ENCODE results near the gene SRP14. TPM values are rescaled to one million over a fixed set of nuclear protein-coding genes. Genes with fewer than 3 reads are reported as not detected.

The SRP14 gene
- total RNA-seq, 1 donor from 2014 or later: 144 TPM

DNA sequence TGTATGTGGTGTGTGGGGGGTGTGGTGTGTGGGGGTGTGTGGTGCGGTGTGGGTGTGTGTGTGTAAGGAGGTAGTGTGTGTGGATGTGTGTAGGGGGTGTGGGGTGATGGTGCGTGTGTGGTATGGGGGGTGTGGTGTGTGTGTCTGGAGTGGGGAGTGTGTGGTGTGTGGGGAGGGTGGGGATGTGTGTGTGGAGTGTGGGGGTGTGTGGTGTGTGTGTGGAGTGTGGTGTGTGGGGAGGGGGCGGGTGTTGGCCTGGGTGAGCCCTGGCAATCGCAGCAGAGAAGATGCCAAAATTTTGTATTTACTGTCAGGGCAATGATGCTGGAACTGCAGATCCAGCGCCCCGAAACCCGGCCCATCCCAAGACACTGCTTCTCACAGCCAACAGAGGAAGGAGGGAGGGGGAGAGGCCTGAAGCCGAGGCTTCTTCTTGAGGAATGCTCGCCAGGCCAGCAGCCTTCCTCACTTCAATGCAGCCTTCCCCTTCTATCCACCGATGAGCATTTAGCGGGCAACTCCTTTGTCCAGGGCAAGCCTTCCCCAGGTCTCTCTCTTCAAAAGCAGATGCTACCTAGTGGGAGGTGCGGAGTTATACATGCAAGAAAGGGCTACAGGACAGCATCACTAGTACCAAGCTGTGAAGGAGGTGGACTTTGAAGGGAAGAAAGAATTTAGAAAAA is 11.9 kb upstream of the SRP14 start:
- no peaks in the 10 kb centered on the region for H3K9me3 Mint-ChIP-seq (ENCODE audit: low read depth)
- TF ChIP-seq CTCF (IDR thresholded peaks at IDR 0.05): no peak
- peaks cover 53% of the 10 kb centered on the region for H3K4me1 Mint-ChIP-seq (ENCODE audit: low read depth)
- H3K36me3 Mint-ChIP-seq (ENCODE audit: low read depth): no peaks in the 10 kb centered on the region
- no peak overlapping the region for H3K4me3 Mint-ChIP-seq (ENCODE audit: unreplicated experiment)
- H3K27ac Mint-ChIP-seq (ENCODE audit: unreplicated experiment): no peak overlapping the region
- DNase-seq (ENCODE audit: low spot score): no peak
- no peaks in the 10 kb centered on the region for H3K27me3 Mint-ChIP-seq (ENCODE audit: low read depth)

DNA sequence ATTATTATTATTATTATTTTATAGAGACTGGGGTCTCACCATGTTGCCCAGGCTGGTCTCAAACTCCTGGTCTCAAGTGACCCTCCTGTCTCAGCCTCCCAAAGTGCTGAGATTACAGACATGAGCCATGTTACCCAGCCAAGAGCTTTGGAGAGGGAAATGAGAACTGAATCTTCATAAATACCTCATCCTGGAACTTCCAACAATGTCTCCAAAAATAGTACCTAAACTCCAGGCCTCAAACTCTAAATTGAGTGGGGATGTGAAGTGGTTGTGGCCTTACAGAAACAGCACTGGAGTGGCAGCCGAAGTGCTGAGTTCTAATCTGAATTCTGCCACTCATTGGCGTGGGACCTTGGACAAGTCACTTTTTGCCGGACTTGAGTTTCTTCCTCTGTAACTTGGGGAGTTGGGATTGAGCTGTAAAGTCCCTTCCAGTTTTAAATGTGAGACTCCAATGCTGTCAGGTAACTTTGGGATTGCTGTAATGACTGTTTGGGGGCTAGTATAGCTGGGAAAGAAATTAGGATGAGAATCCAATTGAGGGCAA is 10.0 kb upstream of the SRP14 start:
- Mint-ChIP-seq H3K4me3 (ENCODE audit: unreplicated experiment) (no peak overlapping the region), H3K27me3 (ENCODE audit: low read depth) (no peaks in the 10 kb centered on the region), H3K36me3 (ENCODE audit: low read depth) (no peaks in the 10 kb centered on the region), H3K27ac (ENCODE audit: unreplicated experiment) (no peak overlapping the region), H3K9me3 (ENCODE audit: low read depth) (no peaks in the 10 kb centered on the region), H3K4me1 (ENCODE audit: low read depth) (peaks cover 50% of the 10 kb centered on the region)
- no peak for TF ChIP-seq CTCF (IDR thresholded peaks at IDR 0.05)
- no peak for DNase-seq (ENCODE audit: low spot score)

- no peaks in the 10 kb centered on the region for H3K9me3 Mint-ChIP-seq (ENCODE audit: low read depth)
- peak overlapping the region; percentile 71 for H3K27ac Mint-ChIP-seq (ENCODE audit: unreplicated experiment)
- TF ChIP-seq CTCF (IDR thresholded peaks at IDR 0.05): no peak
- H3K4me1 Mint-ChIP-seq (ENCODE audit: low read depth): peaks cover 45% of the 10 kb centered on the region
- DNase-seq (ENCODE audit: low spot score): no peak
- H3K4me3 Mint-ChIP-seq (ENCODE audit: unreplicated experiment): no peak overlapping the region
- no peaks in the 10 kb centered on the region for H3K36me3 Mint-ChIP-seq (ENCODE audit: low read depth)
- H3K27me3 Mint-ChIP-seq (ENCODE audit: low read depth): no peaks in the 10 kb centered on the region
Observed at GRCh38 chr15:40048211-40048792, 9.3 kb upstream of the SRP14 start.

GRCh38 chr15:40047415-40048210 is 8.6 kb upstream of the SRP14 start:
- no peak for DNase-seq (ENCODE audit: low spot score)
- no peak for TF ChIP-seq CTCF (IDR thresholded peaks at IDR 0.05)
- Mint-ChIP-seq H3K27ac (ENCODE audit: unreplicated experiment) (peak overlapping the region; percentile 71), H3K36me3 (ENCODE audit: low read depth) (no peaks in the 10 kb centered on the region), H3K4me1 (ENCODE audit: low read depth) (peaks cover 39% of the 10 kb centered on the region), H3K9me3 (ENCODE audit: low read depth) (no peaks in the 10 kb centered on the region), H3K27me3 (ENCODE audit: low read depth) (no peaks in the 10 kb centered on the region), H3K4me3 (ENCODE audit: unreplicated experiment) (no peak overlapping the region)

DNA sequence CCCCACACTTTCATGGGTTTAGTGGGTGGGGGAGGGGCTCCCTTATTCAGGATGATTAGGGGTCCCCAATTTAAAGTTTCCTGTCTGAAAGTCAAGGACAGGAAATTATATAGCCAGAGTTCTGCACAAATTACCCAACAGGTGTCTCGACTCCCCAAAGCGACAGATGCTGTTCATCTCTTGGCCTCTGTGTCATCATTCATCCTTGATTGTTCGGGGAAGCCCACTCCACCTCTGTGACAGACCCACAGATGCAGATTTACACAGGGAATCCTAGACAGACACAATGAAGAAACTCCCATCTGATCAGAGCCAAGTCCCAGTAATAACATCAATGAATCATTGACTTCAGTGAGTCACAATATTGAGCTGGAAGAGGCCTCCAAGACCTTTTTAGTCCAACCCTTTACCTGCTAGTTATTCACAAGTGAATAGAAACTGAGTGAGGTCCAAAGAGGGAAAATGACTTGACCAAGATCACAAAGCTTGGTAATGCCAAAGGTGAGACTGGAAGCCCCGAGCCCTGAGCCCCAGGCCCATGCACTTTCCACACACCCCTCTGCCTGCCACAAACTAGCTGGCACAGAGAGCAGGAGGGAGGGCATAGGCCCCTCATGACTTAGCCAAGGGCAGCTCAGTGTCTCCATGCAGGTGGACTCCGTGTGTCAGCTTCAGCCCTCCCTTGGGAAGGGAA is 7.9 kb upstream of the SRP14 start:
- peak overlapping the region; percentile 80 for H3K27ac Mint-ChIP-seq (ENCODE audit: unreplicated experiment)
- H3K4me1 Mint-ChIP-seq (ENCODE audit: low read depth): peaks cover 39% of the 10 kb centered on the region
- H3K9me3 Mint-ChIP-seq (ENCODE audit: low read depth): no peaks in the 10 kb centered on the region
- H3K4me3 Mint-ChIP-seq (ENCODE audit: unreplicated experiment): no peak overlapping the region
- TF ChIP-seq CTCF (IDR thresholded peaks at IDR 0.05): no peak
- DNase-seq (ENCODE audit: low spot score): no peak
- no peaks in the 10 kb centered on the region for H3K36me3 Mint-ChIP-seq (ENCODE audit: low read depth)
- H3K27me3 Mint-ChIP-seq (ENCODE audit: low read depth): no peaks in the 10 kb centered on the region
